ENCODE measurements around the gene ZKSCAN2.

DNA sequence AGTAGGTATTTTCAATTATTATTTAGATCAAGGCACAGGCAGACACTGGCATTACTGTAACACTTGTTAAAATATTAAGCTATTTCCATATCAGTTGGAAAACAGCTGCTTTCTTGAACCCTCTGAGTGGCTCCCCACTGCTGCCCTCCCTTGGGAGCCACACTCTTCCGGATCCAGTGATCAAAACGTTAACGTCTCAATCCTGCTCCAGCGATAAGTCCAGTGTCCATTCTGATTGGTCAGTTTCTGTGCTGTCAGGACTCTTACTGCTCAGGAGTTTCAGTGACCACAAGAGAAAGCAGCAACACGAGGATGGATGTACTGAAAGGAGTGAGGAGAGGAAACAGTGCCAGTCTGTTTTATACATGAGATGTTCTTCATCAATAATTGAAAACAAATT is 13.8 kb upstream of the ZKSCAN2 start:
- TF ChIP-seq, protein P1, sequence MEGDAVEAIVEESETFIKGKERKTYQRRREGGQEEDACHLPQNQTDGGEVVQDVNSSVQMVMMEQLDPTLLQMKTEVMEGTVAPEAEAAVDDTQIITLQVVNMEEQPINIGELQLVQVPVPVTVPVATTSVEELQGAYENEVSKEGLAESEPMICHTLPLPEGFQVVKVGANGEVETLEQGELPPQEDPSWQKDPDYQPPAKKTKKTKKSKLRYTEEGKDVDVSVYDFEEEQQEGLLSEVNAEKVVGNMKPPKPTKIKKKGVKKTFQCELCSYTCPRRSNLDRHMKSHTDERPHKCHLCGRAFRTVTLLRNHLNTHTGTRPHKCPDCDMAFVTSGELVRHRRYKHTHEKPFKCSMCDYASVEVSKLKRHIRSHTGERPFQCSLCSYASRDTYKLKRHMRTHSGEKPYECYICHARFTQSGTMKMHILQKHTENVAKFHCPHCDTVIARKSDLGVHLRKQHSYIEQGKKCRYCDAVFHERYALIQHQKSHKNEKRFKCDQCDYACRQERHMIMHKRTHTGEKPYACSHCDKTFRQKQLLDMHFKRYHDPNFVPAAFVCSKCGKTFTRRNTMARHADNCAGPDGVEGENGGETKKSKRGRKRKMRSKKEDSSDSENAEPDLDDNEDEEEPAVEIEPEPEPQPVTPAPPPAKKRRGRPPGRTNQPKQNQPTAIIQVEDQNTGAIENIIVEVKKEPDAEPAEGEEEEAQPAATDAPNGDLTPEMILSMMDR (IDR thresholded peaks at IDR 0.05): no peak
- TF ChIP-seq EZH2phosphoT487 (IDR thresholded peaks at IDR 0.05) (no peak), EZH2 (IDR thresholded peaks at IDR 0.05) (no peak)
